ENCODE measurements around the gene ZNF324B.
"Not testable (repeated sequence)": the region's sequence is repeated elsewhere in the genome, so short reads cannot be mapped to it uniquely, and the experiment has no call there.

- TF ChIP-seq EGR1 (IDR thresholded peaks at IDR 0.05; ENCODE audit: low read depth in 2 of 2); TAF1 (conservative IDR thresholded peaks at IDR 0.05): not testable (repeated sequence)
- TF ChIP-seq, protein P1, sequence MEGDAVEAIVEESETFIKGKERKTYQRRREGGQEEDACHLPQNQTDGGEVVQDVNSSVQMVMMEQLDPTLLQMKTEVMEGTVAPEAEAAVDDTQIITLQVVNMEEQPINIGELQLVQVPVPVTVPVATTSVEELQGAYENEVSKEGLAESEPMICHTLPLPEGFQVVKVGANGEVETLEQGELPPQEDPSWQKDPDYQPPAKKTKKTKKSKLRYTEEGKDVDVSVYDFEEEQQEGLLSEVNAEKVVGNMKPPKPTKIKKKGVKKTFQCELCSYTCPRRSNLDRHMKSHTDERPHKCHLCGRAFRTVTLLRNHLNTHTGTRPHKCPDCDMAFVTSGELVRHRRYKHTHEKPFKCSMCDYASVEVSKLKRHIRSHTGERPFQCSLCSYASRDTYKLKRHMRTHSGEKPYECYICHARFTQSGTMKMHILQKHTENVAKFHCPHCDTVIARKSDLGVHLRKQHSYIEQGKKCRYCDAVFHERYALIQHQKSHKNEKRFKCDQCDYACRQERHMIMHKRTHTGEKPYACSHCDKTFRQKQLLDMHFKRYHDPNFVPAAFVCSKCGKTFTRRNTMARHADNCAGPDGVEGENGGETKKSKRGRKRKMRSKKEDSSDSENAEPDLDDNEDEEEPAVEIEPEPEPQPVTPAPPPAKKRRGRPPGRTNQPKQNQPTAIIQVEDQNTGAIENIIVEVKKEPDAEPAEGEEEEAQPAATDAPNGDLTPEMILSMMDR (IDR thresholded peaks at IDR 0.05; ENCODE audit: low read depth, low read length, missing input control) = not testable (repeated sequence)
These were observed 8.4 kb upstream of the ZNF324B start for GRCh38 chr19:58442986-58443385.

Data from liver (tissue), 3 donors.